Activated effector memory CD4-positive, alpha-beta T cell treated with anti-CD3 and anti-CD28 coated beads, Interleukin-2, amount 50 U/mL, for 16 hours (primary cell): ENCODE results near the gene HIVEP2.

Experiments
- DNase-seq: peaks from one replicate; pipeline ENCODE4 v3.0.0-alpha.2; 2020

The HIVEP2 gene

DNA sequence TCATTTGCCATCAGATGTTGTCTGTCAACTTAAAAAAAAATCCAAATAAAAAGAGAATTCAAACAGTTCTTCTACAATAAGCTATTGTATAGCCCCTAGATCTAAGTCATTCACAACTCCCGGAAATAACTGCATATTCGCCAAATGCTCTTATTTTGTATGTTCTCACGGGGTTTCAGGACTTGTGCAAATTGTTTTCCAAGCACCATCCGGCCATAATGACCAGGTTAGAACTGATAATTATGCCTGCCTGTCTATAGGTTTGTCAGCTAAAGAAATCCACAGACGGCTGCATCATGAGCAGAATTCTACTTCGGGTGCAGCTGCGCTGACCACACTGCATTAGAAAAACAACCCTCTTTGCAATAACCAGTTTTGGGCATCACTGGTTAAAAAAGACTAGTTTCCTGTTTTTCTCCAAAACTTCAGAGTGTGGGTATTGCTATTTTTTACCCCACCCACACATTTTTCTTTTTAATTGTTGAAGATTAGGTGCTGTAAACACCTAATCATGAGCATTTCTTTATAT is 87.7 kb downstream of the HIVEP2 start:
- DNase-seq, result no peak

DNA sequence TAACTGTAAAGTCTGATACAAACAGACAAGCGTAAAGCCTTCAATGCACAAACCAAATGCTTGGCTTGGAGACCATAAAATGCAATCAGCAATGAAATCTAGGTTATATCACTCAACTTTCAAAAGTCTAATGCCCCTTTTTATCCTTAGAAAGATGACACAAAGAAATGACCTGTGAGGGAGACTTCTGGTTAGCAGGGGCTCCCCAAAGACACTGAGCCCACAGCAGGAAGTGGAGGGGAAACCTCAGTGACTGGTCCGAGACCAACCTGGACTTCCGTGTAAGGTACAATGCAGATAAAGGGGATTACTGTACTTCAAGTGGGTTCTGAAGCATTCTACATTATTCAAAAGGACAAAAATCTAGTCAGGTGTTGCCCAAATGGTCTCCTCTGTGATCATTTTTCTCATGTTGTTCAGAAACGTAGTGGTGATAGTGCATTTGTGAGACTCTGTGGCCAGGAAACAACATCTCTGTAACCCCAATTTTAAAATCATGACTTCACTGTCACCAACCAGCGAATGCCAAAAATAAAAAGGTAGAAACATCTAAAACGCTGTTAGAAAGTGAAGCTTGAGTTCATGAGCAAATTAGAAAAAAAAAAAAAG is 88.2 kb downstream of the HIVEP2 start:
- peak; percentile 79 for DNase-seq

DNA sequence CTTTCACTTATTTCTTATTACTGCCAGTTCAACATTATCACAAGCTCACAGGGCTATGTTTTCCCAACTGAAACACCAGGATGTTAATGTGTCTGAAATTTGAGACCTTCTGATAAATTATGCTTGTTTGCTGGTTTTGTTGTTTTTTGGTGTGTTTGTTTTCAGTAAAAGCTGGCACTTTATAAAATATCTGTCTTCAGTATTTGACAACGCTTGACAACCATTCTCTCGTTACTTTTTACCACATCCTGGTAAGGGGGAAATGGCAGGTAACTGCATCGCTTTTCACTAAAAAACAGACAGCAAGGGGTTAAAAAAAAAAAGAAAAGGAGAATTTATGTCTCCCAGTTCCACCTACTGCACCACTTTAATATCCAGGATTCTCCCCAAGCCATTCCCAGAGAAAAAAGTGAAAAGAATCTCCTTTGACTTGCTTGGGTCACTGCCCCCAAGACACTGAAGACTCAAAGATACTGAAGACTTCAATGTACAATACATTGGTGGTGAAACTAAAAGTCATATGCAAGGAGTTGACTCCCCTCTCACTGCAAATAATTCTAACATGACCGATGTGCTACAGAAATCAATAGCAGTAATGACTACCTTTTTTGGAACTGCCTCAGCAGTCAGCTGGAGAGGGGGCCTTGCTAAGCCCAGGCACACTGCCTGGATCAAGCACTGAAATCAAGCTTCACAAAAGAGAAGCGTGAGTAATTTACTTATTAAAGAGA is 88.9 kb downstream of the HIVEP2 start:
- no peak for DNase-seq

DNA sequence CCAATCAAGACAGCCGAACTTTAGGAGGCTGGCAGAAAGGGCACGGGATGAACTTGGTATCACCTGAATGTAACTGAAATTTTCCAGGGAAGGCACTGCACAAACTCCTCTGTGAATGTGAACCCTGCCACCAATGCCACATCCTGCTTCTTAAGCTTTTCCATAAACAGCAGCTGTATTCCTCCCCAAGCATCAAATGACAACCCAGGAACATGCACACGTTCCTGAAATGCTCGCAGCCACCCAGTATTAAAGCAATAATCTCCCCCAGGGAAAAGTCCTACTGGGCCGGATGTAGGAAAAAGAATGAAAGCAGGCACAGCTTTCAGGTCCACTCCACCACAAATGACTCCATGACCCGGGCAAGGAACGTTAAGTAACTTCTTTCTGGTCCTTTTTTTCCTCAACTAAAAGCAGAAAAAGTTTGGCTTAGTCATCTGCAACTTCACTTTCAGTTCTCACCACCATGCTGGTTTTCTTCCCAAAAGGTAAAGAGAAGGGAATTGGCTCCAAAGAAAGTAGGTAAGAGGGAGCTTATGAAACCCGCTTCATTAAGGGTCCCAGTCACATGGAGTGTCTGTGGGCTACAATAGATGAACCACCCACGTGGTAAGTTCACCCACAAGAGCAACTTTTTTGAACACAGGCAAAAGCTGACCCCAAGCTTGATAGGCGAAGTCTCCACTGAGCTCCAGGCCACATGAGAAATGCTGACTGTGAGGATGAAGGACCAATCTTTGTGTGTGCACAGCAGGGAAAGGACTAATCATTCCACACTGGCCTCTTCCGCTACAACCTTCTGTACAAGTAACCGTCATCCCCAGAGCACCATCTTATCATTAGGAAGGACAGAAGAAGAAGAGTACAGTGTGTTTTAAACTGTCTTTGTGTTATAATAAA is 90.1 kb downstream of the HIVEP2 start:
- DNase-seq, result peak; percentile 60

DNA sequence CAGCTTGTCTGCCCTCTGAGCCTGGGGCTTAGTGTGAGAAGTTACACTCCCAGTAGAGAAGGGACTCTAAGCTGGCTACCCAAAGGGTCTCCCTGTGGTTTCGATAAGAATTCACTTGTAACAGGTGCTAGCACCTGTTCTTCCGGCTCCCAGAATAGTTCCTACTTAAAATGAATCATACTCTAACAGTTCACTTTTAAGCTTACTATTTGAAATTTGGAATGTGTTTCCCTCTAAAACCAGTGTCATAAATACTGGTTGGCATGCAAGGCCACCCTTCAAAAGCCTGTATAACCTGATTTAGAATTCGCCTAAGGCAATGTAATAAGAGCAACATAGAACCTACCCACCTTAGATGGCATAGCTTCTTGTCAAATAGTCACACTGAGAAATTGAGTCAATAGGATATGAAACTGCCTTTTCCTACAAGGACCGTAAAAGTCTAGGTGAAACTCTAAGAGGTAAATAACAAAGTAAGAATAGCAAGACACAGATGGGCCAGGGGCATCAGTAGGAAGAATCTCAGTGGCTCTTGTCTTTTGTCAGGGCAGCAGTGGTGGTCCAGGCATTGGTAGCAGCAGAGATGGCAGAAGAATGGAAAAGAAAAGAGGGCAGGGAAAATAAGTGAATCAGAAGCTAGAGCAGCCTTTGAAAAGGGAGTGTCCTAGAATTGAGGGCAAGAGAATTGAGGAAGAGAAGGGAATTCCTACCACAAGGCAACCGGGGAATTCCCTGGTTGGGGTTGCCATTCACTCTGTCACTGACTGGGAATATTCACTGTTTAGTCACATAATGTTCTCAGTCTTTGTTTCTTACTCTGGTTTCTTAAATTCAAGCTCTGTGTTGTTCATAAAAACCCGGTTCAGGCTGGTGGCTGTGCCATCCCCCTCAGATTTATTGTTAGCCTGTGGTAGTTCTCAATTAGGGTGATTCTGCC is 91.5 kb downstream of the HIVEP2 start:
- DNase-seq, result peak; percentile 61

DNA sequence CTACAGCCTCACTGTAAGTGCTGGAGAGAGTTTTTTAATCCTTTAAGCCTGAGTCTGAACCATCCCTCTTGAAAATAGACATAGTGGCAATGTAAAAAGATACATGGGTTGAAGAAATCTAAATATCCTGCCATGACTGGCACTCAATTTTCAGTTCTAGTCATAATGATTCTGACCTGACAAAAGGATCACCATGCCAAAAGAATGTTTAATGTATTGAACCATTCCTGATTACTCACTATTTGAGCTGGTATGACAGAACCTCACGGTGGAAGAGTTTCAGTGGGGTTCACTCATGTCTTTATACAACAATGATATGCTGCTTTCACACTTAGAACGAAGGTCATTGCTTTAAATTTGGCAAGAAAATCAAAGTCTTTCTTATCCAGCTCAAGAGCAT is 93.4 kb downstream of the HIVEP2 start:
- no peak for DNase-seq

DNA sequence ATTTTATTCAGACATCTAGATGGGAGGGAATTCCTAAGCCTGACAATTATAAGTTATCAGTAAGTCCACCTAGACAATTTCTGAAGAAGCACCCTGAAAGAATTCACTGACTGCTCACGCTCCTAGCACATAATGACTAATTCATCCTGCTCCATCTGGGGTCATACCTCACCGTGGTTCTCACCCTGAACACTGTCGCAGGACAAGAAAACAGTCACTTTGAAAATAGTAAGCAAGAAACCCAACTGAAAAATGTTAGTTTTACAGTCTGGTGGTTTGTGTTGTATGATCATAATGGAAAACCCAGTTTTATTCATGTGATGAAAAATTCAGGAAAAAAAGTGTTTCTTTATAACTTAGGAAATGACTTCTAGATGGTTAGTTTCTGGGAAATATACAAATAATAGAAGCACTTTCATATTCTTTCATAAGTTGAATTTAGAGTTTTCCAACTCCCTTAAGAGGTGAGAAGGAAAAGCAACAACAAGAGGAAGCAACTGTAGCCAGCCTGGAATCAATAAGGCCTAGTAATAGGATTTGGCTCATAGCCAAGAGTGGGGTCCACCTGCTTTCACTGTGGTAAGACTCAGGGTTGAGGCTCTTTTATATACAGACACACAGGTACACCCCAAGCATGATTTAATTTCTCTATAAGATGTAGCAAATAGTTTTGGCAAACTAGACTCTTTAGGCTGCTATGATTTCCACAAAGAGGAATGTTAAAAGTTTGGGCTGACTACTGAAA is 94.1 kb downstream of the HIVEP2 start:
- DNase-seq, result peak; percentile 77

DNA sequence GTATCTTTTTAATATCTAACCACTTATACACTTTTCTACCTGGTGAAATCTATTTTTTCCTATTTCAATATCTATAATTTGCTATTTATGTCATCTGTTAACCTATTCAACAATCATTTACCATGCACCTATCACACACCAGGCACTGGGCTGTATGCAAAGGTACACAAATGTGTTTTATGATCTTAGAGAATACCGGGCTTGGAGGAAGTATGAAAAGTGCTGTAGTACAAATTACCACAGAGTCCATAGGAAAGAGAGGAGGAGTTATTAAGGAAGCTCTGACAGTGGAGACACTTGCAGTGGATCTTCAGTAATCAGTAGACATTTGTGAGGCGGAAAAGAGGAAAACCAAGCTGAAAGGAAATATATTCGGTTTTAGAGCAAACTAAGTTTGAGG is 96.0 kb downstream of the HIVEP2 start:
- DNase-seq, result no peak

DNA sequence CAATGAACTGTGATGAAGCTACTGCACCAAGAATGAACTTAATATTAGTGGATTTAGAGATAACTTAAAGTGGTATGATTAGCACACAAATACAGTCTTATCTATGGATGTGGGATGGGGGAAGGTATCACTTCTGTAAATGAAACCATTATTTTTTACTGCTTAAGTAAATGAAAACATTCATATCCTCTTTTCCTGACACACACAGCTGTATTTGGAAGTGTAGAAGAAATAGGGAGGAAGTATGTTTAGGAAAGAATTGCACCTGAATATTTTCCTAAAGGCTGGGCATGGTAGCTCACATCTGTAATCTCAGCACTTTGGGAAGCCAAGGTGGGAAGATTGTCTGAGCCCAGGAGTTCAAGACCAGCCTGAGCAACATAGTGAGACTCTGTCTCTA is 96.8 kb downstream of the HIVEP2 start:
- DNase-seq, result no peak

DNA sequence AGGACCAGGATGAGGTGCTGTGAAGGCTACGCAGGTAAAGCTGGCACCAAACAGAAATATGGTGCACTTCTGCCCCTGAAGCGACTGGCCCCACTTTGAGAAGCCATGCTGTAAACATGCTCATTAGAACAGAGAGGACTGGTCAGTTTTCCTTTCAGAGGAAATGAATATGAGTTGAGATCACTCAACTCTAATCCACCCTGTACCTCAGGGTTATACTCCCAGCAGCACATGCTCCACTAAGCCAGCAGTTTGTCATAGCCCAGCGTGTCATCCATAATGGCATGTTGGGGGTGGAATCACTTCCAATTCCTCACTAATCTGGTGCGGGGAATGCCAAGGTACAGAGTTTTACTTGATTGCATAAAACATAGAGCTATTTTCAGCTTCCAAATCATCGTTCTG is 98.1 kb downstream of the HIVEP2 start:
- DNase-seq, result no peak

DNA sequence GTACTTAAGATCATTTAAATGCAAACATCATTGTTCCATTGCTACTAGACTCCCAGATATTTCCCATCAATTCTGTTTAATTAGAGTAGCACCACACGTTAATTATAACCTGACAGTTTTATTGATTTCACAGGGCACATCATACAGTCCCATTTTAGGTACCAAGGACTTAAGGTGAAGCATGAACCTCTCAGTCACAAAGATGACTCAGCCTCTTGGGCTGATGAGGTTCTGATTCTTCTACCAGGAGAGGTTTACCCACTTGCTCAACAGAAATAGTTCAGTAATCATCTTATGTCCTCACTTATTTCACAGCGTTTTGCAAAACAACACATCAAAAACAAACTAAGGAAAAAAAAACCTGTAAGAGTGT is 98.5 kb downstream of the HIVEP2 start:
- no peak for DNase-seq

DNA sequence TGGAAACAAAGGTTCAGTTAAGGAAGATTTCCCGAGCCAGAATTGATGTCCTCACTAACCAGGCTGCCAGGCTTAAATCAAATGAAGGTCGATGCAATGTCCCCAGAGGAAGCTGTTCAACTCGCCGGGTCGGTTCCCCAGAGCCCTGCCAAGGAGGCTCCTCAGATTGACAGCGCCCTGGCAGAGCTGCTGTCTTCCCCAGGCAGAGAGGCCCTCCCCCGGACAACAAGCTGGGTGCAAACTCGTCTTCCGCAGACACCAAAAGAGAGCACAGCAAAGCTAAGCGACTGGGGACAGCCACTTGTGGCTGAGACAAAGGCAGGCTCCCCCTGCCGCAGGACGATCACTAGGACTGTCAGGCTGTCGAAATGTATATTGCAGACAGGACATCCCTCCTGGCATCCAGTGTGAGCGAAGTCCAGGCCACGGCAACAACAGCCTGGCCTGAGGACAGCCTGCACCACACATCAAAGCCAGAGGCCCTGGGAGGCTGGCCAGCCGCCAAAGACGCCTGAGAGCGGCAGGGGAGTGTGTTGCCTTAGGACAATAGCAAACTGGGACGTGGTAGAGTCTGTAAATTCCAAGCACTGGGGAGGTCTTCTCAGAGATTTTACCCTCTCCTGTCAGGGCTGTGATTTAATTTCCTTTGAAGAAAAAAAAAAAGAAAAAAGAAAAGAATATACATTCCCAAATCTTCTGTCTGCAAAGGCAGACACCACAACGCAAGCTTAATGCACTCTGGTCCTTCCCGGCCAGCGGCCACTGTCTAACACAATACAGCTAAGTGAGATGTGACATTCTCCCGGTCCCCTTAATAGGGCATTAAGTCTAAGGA is 99.1 kb downstream of the HIVEP2 start:
- DNase-seq, result peak; percentile 82

DNA sequence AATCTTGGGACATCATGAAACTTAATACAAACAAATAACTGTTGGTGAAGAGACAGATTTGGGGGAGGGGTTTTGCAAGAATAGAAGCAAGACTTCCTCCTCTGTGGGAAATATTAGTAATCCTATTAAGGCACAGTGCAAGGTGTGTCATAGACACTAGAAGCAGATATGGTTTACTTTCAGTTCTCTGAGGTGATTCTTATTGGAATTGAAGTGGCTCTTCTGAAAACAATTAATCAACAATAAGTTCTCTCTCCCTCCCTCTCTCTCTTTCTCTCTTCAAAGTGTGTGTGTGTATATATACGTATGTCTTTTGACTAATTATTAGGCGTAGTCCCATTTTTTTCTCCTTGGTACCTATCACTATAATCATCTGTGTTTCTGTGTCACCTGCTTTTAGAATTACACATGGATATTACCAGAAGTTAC is 99.8 kb downstream of the HIVEP2 start:
- DNase-seq, result no peak

DNA sequence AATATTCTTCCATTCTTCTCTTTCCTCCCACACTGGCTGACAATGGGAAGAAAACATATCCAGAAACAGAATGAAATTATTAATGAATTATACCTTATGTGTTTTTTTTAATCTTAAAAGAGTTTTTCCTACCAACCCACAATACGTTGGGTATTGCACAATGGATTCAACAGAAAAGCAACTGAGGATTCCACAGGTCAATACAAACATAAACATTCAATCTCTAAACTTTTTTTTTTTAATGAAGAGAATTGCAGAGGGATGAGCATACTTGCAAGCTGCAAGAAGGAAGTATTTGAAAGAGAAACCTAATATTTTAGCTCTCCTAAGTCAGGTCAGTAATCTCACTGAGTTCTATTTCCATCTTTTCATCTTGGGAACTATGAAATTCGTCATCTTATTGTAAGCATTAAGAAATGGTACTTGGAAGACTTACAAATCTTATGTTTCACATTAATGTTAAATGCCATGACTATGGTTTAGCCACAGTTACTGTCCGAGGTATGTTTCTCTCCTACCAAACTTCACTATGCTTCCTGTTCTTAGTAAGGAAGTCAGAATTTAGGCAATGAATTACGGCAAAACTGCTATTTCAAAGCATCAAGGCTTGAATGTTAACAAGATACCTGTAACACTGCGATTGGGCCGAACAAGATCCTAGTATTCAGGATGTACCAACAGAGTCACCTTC is 100.8 kb downstream of the HIVEP2 start:
- DNase-seq, result no peak

DNA sequence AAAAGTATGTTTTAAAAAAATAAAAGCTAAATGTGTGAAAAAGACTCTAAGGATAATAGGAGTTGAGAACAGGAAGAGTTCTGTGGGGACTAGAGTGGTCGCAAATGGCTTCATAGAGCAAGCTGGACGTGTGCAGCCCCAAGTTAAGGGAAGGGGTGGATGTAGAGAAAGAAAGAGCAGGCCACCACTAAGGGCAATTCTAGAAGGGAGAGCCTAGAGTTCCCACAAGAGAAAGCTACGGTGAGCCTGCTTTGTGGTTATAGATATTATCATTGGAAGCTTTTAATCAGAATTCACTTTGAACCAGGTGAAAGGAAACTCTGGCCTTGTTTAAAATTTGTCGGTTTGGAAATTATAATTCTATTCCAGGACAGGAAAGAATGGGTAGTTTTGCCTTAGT is 101.6 kb downstream of the HIVEP2 start:
- DNase-seq, result no peak

DNA sequence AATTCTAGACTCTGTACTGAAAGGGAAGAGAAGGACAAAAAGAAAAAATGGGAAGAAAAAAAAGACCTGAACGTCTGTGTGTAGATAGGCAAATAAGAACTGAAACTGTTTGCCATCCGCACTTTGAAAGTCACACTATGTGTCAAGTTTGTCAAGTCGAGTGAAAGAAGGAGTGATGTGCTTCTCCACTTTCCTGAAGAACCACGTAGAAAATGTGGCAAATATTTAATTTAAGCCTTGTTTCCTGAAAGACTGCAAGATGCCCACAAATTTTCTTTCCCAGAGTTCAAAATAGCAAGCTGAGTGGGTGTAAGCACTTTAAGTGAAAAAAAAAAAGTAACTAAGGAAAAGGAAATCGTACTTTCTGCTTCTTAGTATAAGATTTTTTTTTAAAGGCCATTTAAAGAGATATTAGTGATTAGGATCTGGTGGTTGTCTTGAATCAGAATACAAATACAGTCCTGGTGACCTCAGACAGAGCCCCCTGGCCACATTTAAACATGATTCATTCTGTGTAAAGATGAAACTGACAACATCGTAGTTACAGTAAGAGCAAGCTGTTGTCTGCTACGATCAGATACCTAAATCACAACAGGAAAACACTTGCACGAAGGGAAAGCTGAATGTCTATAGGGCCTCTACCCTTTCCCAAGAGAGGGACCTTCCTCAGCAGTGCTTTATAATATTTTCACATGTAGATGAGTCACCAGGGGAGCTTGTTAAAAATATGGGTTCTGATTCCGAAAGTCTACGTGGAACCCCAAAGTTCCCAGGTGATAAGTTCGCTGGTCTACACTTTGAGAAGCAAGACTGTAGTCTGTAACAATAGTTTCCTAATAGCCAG is 102.3 kb downstream of the HIVEP2 start:
- DNase-seq, result peak; percentile 81

DNA sequence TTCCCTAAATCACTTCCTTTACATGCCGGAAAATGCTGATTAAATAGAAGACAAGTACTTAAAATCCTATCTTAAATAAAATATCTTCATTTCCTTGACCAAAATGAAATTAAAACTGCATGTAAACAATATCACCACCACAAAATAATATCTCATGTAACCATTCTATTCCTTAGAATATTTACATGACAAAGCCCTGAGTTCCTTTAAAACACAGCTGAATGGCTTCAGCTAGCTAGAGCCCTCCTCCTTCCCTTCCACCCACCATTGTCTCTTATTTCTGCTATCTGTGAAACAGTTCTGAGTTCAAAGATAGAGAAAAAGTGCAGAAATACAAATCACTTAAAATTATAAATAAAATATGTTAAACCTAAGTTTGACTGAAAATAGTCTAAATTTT is 103.1 kb downstream of the HIVEP2 start:
- DNase-seq, result no peak

DNA sequence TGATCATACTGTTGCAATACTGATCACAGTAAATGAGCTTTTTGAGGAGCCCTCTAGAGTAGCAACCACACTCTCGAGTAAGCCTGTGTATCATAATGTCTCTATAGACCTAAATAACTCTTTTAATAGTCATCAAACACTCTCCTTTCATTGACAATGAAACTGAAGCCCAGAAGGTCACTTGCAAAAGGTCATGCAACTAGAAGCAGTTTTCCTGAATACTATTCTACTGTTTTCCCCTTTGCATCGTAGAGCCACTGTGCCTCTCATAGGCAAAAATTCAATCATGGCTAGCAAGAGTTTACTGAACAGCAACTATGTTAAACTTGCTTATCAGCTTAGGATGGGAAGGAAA is 105.3 kb downstream of the HIVEP2 start:
- DNase-seq, result no peak
